Stomach (tissue), 9 donors: ENCODE data around the gene PARD3. TPM values are rescaled to one million over a fixed set of nuclear protein-coding genes. Genes with fewer than 3 reads are reported as not detected.

Source experiments
- DNase-seq, 2 donors: peaks; one replicate each; pipeline versions ENCODE4 v3.0.0 to v3.0.0-alpha.2; 2013 to 2019
- H3K27ac ChIP-seq, 5 donors: fragments of 200-600 bp in 4 of 5; sonication (generic) in 4 of 5; one replicate each; pipeline ENCODE4 v1.5.1; 2013 to 2019; ENCODE audit warnings: mild to moderate bottlenecking in 1 of 5, moderate library complexity in 1 of 5
- H3K27me3 ChIP-seq, 3 donors: fragments of 200-600 bp; sonication (generic); one replicate each; pipeline ENCODE4 v1.5.1; 2017 to 2019; ENCODE audit warnings: mixed run types in 1 of 3
- H3K36me3 ChIP-seq, 4 donors: fragments of 200-600 bp; sonication (generic); 1 replicate in 3 of 4; 2 replicates in 1 of 4; pipeline ENCODE4 v1.5.1; 2016 to 2019
- H3K4me1 ChIP-seq, 4 donors: fragments of 200-600 bp; sonication (generic); one replicate each; pipeline ENCODE4 v1.5.1; 2016 to 2019
- H3K4me3 ChIP-seq, 4 donors: fragments of 200-600 bp; sonication (generic) in 3 of 4; one replicate each; pipeline ENCODE4 v1.5.1; 2016 to 2019; ENCODE audit warnings: mild to moderate bottlenecking in 1 of 4
- H3K9me3 ChIP-seq, 4 donors: fragments of 200-600 bp; sonication (generic); one replicate each; pipeline ENCODE4 v1.5.1; 2016 to 2019
- CTCF ChIP-seq, 7 experiments: fragments of 450-650 bp in 4 of 7; fragments of 200-600 bp in 3 of 7; sonication (generic) in 3 of 7; IDR thresholded peaks; one replicate each; pipeline ENCODE4 v1.5.1; 2016 to 2019; ENCODE audit warnings: antibody characterized with exemption in 7 of 7, control low read depth in 2 of 7, mild to moderate bottlenecking in 1 of 7
- EP300 ChIP-seq: sonication (generic); formaldehyde crosslinking; IDR thresholded peaks from one replicate; pipeline ENCODE4 v1.6.1; 2017; ENCODE audit warnings: antibody characterized with exemption
- POLR2A ChIP-seq, 4 donors: fragments of 450-650 bp; IDR thresholded peaks; one replicate each; pipeline ENCODE4 v1.6.1; 2016; ENCODE audit warnings: antibody characterized with exemption in 4 of 4, control low read depth in 2 of 4, mild to moderate bottlenecking in 1 of 4, moderate library complexity in 1 of 4
- POLR2AphosphoS5 ChIP-seq, 3 donors: sonication (generic); formaldehyde crosslinking; IDR thresholded peaks; one replicate each; pipeline ENCODE4 v1.6.1; 2016; ENCODE audit warnings: antibody characterized with exemption in 3 of 3
- WGBS, 5 donors: extraction: QIAGEN DNeasy Blood & Tissue Kit in 3 of 5; methylation state at CpG; one replicate each; pipeline versions ENCODE4 v1.1.5 to v1.1.7; 2013 to 2018; 5-methylcytosine and 5-hydroxymethylcytosine counted together
- intact Hi-C: fragments of 100-400 bp; cut with DNase I; formaldehyde crosslinking; loops from one replicate; pipeline ENCODE4 v1.15.1; 2023; ENCODE audit warnings: low total_unique reads
- polyA plus RNA-seq, 3 donors: library from polyadenylated mRNA; stranded (reverse); fragments of 200-250 nt; gene quantifications; one replicate each; pipeline ENCODE4 v1.2.3, GENCODE V29; 2013
- total RNA-seq, 5 donors: library from RNA; depleted of rRNA; stranded (reverse); fragments of >200 nt; gene quantifications; one replicate each; pipeline versions ENCODE4 v1.1.0 to v1.2.3, GENCODE V29; 2014 to 2016
- donor health status: healthy with polysubstance abuse.
- donor health status: Bipolar disorder and iron deficiency.
- donor health status: healthy.

PARD3 gene
- total and polyA plus RNA-seq, 8 donors: 13.7 to 118 (median 31.8) TPM

- DNase-seq: no peak
- H3K27me3 ChIP-seq: no peaks in the 10 kb centered on the region
- no peaks in the 10 kb centered on the region for H3K36me3 ChIP-seq
- no peak overlapping the region for H3K4me3 ChIP-seq
- H3K9me3 ChIP-seq: no peaks in the 10 kb centered on the region
- WGBS, 5 donors: 95 to 99% (median 97%) methylated on average over 3 of the region's 3 CpGs
- H3K4me1 ChIP-seq: peaks cover 0 to 13% (median 2%) of the 10 kb centered on the region in 4 donors
- TF ChIP-seq POLR2A (IDR thresholded peaks at IDR 0.05): no peak
- no peak for TF ChIP-seq CTCF (IDR thresholded peaks at IDR 0.05)
- TF ChIP-seq POLR2AphosphoS5 (IDR thresholded peaks at IDR 0.05): no peak
- no peak for TF ChIP-seq EP300
- intact Hi-C loops: no loop called here
- H3K27ac ChIP-seq: no peak overlapping the region
Measured at GRCh38 chr10:34589275-34589674, 225.8 kb downstream of the PARD3 start.

- 79 to 93% (median 91%) methylated on average over 6 of the region's 6 CpGs for WGBS, 5 donors
- TF ChIP-seq CTCF (IDR thresholded peaks at IDR 0.05): no peak
- TF ChIP-seq POLR2A (IDR thresholded peaks at IDR 0.05): no peak
- TF ChIP-seq EP300: no peak
- no peak for TF ChIP-seq POLR2AphosphoS5 (IDR thresholded peaks at IDR 0.05)
- DNase-seq: no peak
- Histone ChIP-seq H3K4me1 (peaks cover 0 to 20% (median 9%) of the 10 kb centered on the region in 4 donors), H3K9me3 (no peaks in the 10 kb centered on the region), H3K27ac (no peak overlapping the region), H3K27me3 (no peaks in the 10 kb centered on the region), H3K4me3 (no peak overlapping the region), H3K36me3 (no peaks in the 10 kb centered on the region)
- intact Hi-C loops: no loop called here
Measured at GRCh38 chr10:34587680-34588019, 227.4 kb downstream of the PARD3 start.

GRCh38 chr10:34587002-34587679, 228.0 kb downstream of the PARD3 start:
- intact Hi-C loops: no loop called here
- WGBS, 5 donors: 93 to 95% (median 93%) methylated on average over 4 of the region's 4 CpGs
- Histone ChIP-seq H3K9me3 (no peaks in the 10 kb centered on the region), H3K27me3 (no peaks in the 10 kb centered on the region), H3K27ac (no peak overlapping the region), H3K4me1 (peaks cover 0 to 25% (median 11%) of the 10 kb centered on the region in 4 donors), H3K36me3 (no peaks in the 10 kb centered on the region), H3K4me3 (no peak overlapping the region)
- TF ChIP-seq POLR2A (IDR thresholded peaks at IDR 0.05) (no peak), POLR2AphosphoS5 (IDR thresholded peaks at IDR 0.05) (no peak)
- no peak for DNase-seq

GRCh38 chr10:34585422-34586112, 229.5 kb downstream of the PARD3 start:
- Histone ChIP-seq H3K36me3 (no peaks in the 10 kb centered on the region), H3K4me3 (no peak overlapping the region), H3K27ac (no peak overlapping the region), H3K4me1 (peaks cover 0 to 34% (median 14%) of the 10 kb centered on the region in 4 donors), H3K9me3 (no peaks in the 10 kb centered on the region), H3K27me3 (no peaks in the 10 kb centered on the region)
- TF ChIP-seq POLR2A (IDR thresholded peaks at IDR 0.05) (no peak), CTCF (IDR thresholded peaks at IDR 0.05) (no peak), POLR2AphosphoS5 (IDR thresholded peaks at IDR 0.05) (no peak)
- no peak for DNase-seq
- intact Hi-C loops: no loop called here
- WGBS, 5 donors: 84 to 95% (median 90%) methylated on average over 2 of the region's 2 CpGs

- Histone ChIP-seq H3K36me3 (no peaks in the 10 kb centered on the region), H3K27me3 (no peaks in the 10 kb centered on the region), H3K27ac (no peak overlapping the region), H3K4me1 (peaks cover 0 to 41% (median 18%) of the 10 kb centered on the region in 4 donors), H3K4me3 (no peak overlapping the region), H3K9me3 (no peaks in the 10 kb centered on the region)
- no peak for TF ChIP-seq CTCF (IDR thresholded peaks at IDR 0.05)
- no peak for TF ChIP-seq EP300
- TF ChIP-seq POLR2AphosphoS5 (IDR thresholded peaks at IDR 0.05): peak; percentile 18 to 66 (median 63)
- TF ChIP-seq POLR2A (IDR thresholded peaks at IDR 0.05): no peak
- DNase-seq: peak in 1 of 2 donors; percentile 71
- intact Hi-C loops: no loop called here
Measured at GRCh38 chr10:34584164-34584563, 230.9 kb downstream of the PARD3 start.
